Stimulated activated CD4-positive, alpha-beta T cell treated with anti-CD3 and anti-CD28 coated beads, Interleukin-12 subunit alpha, Interleukin-12 subunit beta, amount 100 ng/mL, for 48 hours (primary cell): ENCODE results near the gene MSI2.

Experiments used
- DNase-seq, 3 donors: peaks; one replicate each; pipeline ENCODE4 v3.0.0-alpha.2; 2020; ENCODE audit warnings: low read depth in 2 of 3, low spot score in 1 of 3

Gene MSI2

DNA sequence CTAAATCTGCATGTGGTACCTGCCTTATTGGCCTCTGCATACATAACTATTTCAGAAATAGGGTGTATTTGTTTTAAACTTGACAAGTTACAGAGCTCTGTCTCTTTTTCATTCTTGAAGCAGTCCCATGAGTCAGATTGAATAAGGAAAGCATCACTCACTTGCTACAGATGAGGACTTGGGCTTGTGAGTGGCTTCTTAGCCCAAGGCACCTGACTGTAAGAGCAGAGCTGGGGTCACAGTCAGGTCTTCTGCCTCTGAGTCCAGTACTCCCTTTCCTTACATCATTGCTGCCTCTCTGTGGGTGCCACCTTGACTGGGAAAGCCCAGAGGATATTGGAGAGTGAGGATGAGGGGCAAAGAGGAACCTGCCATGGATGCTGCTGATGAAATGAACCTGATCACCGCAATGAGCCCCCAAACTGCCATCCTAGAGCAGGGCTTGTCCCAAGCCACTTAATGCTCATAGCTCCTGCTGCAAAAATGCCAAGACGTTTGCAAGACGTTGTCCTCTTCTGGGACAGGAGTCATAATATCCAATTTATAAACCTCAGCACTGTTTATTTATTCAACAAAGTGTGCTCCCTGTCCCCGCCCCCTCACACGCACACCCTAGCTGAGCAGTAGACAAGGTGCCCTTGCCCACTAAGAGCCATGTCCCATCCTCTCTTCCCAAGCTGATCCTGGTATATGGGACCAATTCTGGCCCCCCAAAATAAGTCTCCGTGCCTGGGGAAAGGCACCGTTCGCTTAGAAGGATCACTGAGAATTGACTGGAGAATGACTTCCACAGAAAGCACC is 414.6 kb downstream of the MSI2 start:
- no peak for DNase-seq

DNA sequence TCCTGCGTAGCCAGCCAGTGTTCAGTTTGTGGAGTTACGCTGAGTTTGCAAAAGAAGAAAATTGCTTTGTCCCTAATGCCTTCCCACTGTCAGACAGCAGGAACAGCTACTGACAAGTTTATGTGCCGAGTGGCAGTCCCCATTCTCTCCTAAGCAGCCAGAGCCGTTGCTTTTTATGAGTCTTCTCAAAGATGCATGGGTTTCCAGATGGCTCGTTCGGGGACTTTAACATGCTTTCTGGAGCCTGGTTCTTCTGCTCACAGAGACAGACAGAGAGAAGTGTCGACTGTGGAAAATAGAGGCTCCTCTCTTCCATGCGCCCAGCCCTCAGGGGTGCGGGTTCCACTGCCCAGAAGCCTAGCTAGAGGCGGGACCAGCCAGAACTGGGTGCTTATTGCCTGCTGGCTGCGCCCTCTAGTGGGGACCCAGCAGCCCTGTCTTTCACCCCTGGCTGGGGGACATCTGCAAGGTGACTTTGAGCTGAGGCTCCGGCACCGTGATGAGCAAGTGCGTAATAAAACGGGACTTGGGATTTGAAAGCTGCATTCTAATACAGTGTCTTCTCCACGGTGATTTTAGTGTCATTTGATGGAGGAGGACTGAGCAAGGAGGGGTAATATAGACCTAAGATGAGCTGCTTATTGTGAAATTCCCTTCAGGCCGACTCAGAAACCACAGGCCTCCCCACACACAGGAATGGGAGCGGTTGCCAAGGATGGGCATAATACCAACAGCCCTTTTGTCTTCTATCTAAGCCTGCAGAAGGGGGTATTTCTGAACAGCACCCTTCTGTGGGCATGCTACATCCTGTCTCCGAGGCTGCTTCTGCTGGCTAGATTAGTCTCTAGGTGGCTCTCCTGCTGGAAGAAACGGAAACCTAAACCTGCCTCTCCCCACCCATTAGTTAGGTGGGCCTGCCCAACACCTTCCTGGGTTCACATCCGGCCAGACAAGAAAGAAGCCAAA is 415.6 kb downstream of the MSI2 start:
- DNase-seq, result peak; percentile 51 to 65 (median 60)

- no peak for DNase-seq
Measured at GRCh38 chr17:57672971-57673370, 416.6 kb downstream of the MSI2 start.

GRCh38 chr17:57674894-57675293 is 418.6 kb downstream of the MSI2 start:
- no peak for DNase-seq

- no peak for DNase-seq
Measured at GRCh38 chr17:57675427-57676387, 419.4 kb downstream of the MSI2 start.

DNA sequence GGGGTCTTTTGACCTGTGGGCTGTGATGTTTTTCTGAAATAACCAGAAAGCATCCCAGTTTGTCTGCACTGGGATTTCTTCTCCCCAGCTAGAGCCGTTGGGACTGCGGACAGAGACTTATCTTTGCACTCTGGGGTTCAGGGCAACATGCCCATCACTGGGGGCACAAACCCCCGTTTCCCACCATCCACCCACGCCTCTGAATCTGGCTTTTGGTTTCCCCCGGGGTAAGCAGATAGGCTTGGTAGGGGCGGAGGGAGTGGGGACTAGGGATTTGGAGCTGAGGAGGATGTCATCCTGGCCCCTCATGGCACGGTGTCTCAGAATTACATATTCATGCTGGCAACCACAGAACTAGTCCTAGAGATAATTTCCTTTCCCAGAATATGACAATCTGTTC is 420.2 kb downstream of the MSI2 start:
- DNase-seq, result no peak

GRCh38 chr17:57677301-57677700 is 421.0 kb downstream of the MSI2 start:
- DNase-seq, result no peak

DNA sequence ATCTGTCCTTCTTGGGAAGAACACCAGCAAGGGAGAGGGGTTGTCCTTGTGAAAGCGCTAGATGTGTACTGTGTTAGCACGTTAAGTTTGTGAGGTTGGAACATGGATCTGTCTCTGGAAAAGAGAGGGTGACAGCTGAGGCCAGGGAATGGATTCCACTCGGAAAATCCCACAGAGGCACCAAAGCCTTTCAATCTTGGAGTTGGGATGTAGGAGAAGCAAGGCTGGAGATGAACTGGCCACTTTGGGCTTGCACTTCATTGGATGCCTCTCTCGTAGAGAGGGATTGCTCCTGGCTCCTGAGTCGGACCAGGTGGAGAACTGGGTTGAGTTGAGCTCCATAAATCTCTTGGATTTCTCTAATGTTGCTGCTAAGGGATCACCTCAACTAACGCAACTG is 421.5 kb downstream of the MSI2 start:
- DNase-seq, result no peak

DNA sequence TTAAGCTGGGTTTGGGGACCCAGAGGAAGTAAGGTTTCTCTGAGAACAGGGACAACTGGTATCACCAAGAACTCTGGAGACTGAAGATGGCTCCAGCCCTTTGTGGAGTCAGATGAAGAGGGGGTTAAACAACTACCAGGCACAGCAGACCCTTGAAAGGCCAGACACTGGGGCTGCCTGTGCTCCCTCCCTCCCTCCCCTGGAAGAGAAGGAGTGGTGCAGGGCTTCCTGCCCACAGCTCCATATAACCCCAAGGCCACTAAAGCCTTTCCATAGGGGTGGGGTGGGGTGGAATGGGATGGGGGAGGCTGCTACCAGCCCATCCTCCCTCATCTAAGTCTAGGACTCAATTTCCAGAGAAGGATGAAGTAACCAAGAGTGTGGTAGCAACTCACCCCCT is 422.1 kb downstream of the MSI2 start:
- DNase-seq, result no peak

DNA sequence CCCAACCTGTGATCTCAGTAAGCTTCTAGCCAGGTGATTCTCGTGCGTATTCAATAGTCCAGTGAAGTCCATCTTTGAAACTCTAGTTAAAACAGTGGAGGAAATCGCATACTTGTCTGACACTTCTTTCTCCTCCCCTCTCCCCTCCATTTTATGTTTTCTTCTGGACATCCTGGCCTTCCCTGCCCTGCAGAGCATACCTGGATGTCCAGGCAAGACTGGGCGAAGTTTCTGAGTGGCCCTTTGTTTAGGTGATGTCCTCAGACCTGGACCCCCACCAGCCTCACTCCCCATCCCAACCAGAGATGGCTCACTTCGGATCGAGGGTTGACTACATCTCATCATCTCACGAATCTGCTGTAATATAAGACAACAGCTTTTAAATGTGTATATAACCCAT is 423.0 kb downstream of the MSI2 start:
- DNase-seq, result no peak

GRCh38 chr17:57679906-57680695 is 423.8 kb downstream of the MSI2 start:
- no peak for DNase-seq

DNA sequence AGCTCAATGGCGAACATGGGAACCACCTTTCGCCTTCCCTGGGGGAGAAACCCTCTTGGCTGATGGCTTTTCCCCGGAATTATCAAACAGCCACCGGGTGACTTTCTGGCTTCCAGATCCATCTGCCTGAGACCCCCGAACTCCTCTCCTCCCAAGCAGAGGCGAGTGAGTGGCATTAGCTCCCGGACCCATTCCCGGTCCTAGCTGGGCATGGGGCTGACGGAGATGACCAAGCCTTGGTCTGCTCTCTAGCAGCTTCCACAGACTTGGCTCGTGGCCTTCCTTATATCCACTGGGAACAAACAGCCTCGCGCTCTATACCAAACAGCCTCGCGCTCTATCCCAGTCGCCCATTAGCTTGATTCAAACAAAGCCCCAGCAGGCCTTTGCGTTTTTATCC is 426.4 kb downstream of the MSI2 start:
- DNase-seq, result no peak

GRCh38 chr17:57684711-57685498 is 428.6 kb downstream of the MSI2 start:
- DNase-seq, result no peak

GRCh38 chr17:57685499-57686132 is 429.3 kb downstream of the MSI2 start:
- no peak for DNase-seq

DNA sequence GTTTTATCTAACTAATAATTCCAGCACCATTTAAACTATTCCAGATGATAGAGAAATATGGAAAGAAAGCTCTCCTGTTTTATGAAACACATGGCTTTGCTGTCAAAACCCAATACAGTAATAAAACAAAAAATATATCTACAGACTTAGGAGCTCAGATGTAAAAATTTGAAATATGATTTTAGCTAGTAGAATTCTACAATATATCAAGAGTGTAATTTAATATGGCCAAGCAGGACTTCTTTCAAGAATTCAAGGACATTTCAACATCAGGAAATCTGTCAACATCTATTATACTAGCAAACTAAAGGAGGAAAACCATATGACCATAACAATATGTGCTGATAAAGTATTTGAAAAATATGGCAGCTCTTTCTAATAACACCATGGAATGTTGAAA is 431.3 kb downstream of the MSI2 start:
- DNase-seq, result no peak

DNA sequence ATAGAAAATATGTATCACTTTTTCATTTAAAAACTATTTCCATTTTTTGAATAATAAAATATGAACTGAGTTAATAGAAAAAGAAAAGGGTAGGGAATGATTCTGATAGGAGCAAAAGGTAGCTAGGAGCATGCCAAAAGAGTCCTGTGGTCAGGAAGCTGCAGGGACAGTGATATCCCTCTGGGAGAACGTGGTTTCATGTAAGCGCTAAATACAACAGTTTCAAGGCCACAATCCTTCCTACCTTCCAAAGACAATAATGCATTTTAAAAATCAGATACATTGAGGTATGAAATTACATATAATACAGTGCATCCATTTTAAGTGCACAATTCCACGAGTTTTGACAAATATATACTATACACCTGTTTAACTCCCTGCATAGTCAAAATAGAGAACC is 432.9 kb downstream of the MSI2 start:
- no peak for DNase-seq

- DNase-seq, result no peak
Measured at GRCh38 chr17:57691939-57692338, 435.6 kb downstream of the MSI2 start.

GRCh38 chr17:57692770-57693169 is 436.4 kb downstream of the MSI2 start:
- no peak for DNase-seq

GRCh38 chr17:57694051-57694450 is 437.7 kb downstream of the MSI2 start:
- DNase-seq, result no peak
